K562 (cell line): ENCODE measurements around the gene LAGE3. TPM values are rescaled to one million over a fixed set of nuclear protein-coding genes. Genes with fewer than 3 reads are reported as not detected.
A peak's percentile ranks its signal among the peaks of the same experiment; 100 is the strongest.

Experiments used
- CTBP1 ChIP-seq: fragments of 450-650 bp; IDR thresholded peaks from 2 replicates; pipeline ENCODE4 v1.6.1; 2016; ENCODE audit warnings: borderline replicate concordance
- EZH2 ChIP-seq: IDR thresholded peaks from 2 replicates; pipeline ENCODE4 v1.6.1; 2012; ENCODE audit warnings: low read depth, mild to moderate bottlenecking, inconsistent platforms, low read length, borderline replicate concordance
- HDAC3 ChIP-seq: fragments of 450-650 bp; IDR thresholded peaks from 2 replicates; pipeline ENCODE4 v1.6.1; 2018; ENCODE audit warnings: borderline replicate concordance, mild to moderate bottlenecking, moderate library complexity; ENCODE audit not compliant: partially characterized antibody
- HMGN3 ChIP-seq: IDR thresholded peaks from 2 replicates; pipeline ENCODE4 v1.6.1; 2011; ENCODE audit warnings: borderline replicate concordance, low read depth, mild to moderate bottlenecking, mixed read lengths, low read length; ENCODE audit not compliant: insufficient read length; ENCODE audit errors: extremely low read depth
- KDM5B ChIP-seq: fragments of 200-600 bp; sonication (generic); IDR thresholded peaks from 2 replicates; pipeline ENCODE4 v1.6.1; 2012; ENCODE audit warnings: low read depth, mild to moderate bottlenecking, moderate library complexity, low read length, control low read depth, inconsistent platforms; ENCODE audit not compliant: insufficient replicate concordance
- KLF13 ChIP-seq: fragments of 450-650 bp; IDR thresholded peaks from 2 replicates; pipeline ENCODE4 v1.6.1; 2016; ENCODE audit warnings: missing genetic modification characterization, low read depth, mild to moderate bottlenecking, missing compliant biosample characterization, moderate library complexity, borderline replicate concordance
- L3MBTL2 ChIP-seq: fragments of 450-650 bp; IDR thresholded peaks from 2 replicates; pipeline ENCODE4 v1.6.1; 2016; ENCODE audit warnings: mild to moderate bottlenecking, moderate library complexity
- NCOA4 ChIP-seq: fragments of 450-650 bp; IDR thresholded peaks from 2 replicates; pipeline ENCODE4 v1.6.1; 2018; ENCODE audit warnings: mild to moderate bottlenecking; ENCODE audit not compliant: partially characterized antibody
- NONO ChIP-seq, 2 experiments: fragments of 200-400 bp in 1 of 2; fragments of 450-650 bp in 1 of 2; formaldehyde crosslinking in 1 of 2; IDR thresholded peaks; 2 replicates each; pipeline ENCODE4 v1.6.1; 2017; ENCODE audit warnings: low read depth in 2 of 2, mild to moderate bottlenecking in 2 of 2, moderate library complexity in 2 of 2, low read length in 1 of 2
- PHF8 ChIP-seq: fragments of 200-600 bp; sonication (generic); IDR thresholded peaks from 2 replicates; pipeline ENCODE4 v1.6.1; 2012; ENCODE audit warnings: mixed run types, mild to moderate bottlenecking, inconsistent platforms, low read length, moderate library complexity, borderline replicate concordance
- POLR2G ChIP-seq: fragments of 200-400 bp; formaldehyde crosslinking; IDR thresholded peaks from 2 replicates; pipeline ENCODE4 v1.6.1; 2017; ENCODE audit warnings: low read depth, mild to moderate bottlenecking, antibody characterized with exemption, low read length, moderate library complexity
- RB1 ChIP-seq: fragments of 450-650 bp; IDR thresholded peaks from 2 replicates; pipeline ENCODE4 v1.6.1; 2017; ENCODE audit warnings: low read depth, mild to moderate bottlenecking
- RBBP5 ChIP-seq: fragments of 200-600 bp; sonication (generic); IDR thresholded peaks from 2 replicates; pipeline ENCODE4 v1.6.1; 2012; ENCODE audit warnings: borderline replicate concordance, mild to moderate bottlenecking, low read length, control low read depth, inconsistent platforms; ENCODE audit not compliant: insufficient read depth, poor library complexity, severe bottlenecking
- SIN3A ChIP-seq, 2 experiments: fragments of 150-350 bp in 1 of 2; IDR thresholded peaks; 2 replicates each; pipeline ENCODE4 v1.6.1; 2011 to 2016; ENCODE audit warnings: borderline replicate concordance in 2 of 2, low read depth in 2 of 2, low read length in 2 of 2, mild to moderate bottlenecking in 2 of 2, moderate library complexity in 2 of 2; ENCODE audit not compliant: control insufficient read depth in 1 of 2
- TAF1 ChIP-seq: IDR thresholded peaks from 2 replicates; pipeline ENCODE4 v1.6.1; 2011; ENCODE audit warnings: mild to moderate bottlenecking, low read length, moderate library complexity; ENCODE audit not compliant: insufficient read depth, control insufficient read depth, severe bottlenecking; ENCODE audit errors: extremely low read depth
- ZNF583 ChIP-seq: fragments of 250-450 bp; sonication (Bioruptor Pico); IDR thresholded peaks from 2 replicates; pipeline ENCODE4 v1.4.0; 2020
- ZNF668 ChIP-seq: fragments of 250-450 bp; sonication (Bioruptor Pico); IDR thresholded peaks from 2 replicates; pipeline ENCODE4 v1.8.0; 2022; ENCODE audit warnings: mild to moderate bottlenecking, inconsistent platforms
- polyA plus RNA-seq, 8 experiments: library from polyadenylated mRNA; depleted of rRNA in 4 of 8; stranded (reverse) in 5 of 8; unstranded in 3 of 8; fragments of >200 nt; fragmentation: Nextera tagmentation in 2 of 8; fragmentation: Illumina TruSeq in 1 of 8; extraction: Ambion mirVana in 2 of 8; extraction: Trizol in 1 of 8; gene quantifications; 2 replicates each; pipeline versions ENCODE4 v1.2.1 to v1.2.3, GENCODE V29; 2011 to 2014; ENCODE audit warnings: inconsistent platforms in 1 of 8, missing spikeins in 1 of 8
- total RNA-seq, 7 experiments: library from RNA; depleted of rRNA in 6 of 7; stranded (reverse); fragments of >200 nt in 6 of 7; fragmentation: Illumina TruSeq in 2 of 7; extraction: Trizol in 2 of 7; gene quantifications; 2 replicates each; pipeline versions ENCODE4 v1.2.1 to v1.2.3, GENCODE V29; 2011 to 2021; ENCODE audit warnings: low replicate concordance in 1 of 7
- TF ChIP-seq, protein P1 (sequence below), 2 experiments: fragments of 250-450 bp in 1 of 2; fragments of 450-650 bp in 1 of 2; sonication (Bioruptor Pico) in 1 of 2; IDR thresholded peaks; 2 replicates each; pipeline versions ENCODE4 v1.6.1 to v1.8.0; 2016 to 2021; ENCODE audit warnings: mild to moderate bottlenecking in 2 of 2, moderate library complexity in 2 of 2, missing compliant biosample characterization in 1 of 2, missing genetic modification characterization in 1 of 2
- TF ChIP-seq, protein P2 (sequence below): fragments of 450-650 bp; formaldehyde crosslinking; IDR thresholded peaks from 2 replicates; pipeline ENCODE4 v1.4.0; 2022; ENCODE audit warnings: missing genetic modification characterization
- TF ChIP-seq, protein P3 (sequence below): fragments of 250-450 bp; sonication (Bioruptor Pico); IDR thresholded peaks from 2 replicates; pipeline ENCODE4 v1.4.0; 2020; ENCODE audit warnings: borderline replicate concordance
- TF ChIP-seq, protein P4 (sequence below): sonication (generic); formaldehyde crosslinking; IDR thresholded peaks from 2 replicates; pipeline ENCODE4 v1.8.0; 2022; ENCODE audit warnings: missing genetic modification reagents, mild to moderate bottlenecking, moderate library complexity, borderline replicate concordance

The LAGE3 gene
- total and polyA plus RNA-seq, 9 of the 15 experiments (the other 6 are each of a cell fraction or from before 2014, with no cell fraction given), result 28.2 to 125 (median 35.8) TPM

DNA sequence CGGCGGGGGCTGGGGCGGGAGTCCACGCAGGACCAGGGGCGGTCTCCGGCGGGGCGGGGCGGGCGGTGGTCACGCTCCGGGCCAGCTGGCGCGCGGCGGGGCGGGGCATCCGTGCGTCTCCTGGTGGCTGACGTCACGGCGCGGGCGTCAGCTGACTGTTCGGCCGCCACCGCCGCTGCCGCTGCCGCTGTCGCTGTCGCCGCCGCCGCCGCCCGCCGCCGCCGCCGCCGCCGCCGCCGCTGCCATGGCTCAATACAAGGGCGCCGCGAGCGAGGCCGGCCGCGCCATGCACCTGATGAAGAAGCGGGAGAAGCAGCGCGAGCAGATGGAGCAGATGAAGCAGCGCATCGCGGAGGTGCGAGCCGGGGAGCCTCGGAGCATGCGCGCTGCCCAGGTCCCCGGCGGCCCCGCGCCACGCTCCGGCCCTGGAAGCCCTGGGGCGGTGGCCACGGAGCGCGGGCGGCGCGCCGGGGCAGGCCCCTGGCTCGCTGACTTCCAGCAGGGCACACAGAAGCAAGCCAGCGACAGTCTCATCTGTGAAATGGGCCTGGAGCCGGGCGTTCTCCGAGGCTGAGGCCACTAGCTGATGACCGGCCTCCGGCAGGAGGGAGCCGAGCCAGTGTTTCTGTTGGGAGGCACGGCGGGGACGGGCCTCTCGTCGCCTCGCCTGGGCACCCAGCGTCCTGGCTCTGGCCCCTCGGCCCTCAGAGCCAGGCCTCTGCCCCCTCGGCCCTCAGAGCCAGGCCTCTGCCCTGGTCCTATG, 34.9 kb downstream of the LAGE3 start, which contains the start of gene FAM50A (continued):
- no peak for TF ChIP-seq KLF13 (tag)
- peak; percentile 33 for TF ChIP-seq KDM5B
- TF ChIP-seq L3MBTL2, result peak; percentile 62
- no peak for TF ChIP-seq ZNF583 (CRISPR knock-in tag)
- no peak for TF ChIP-seq TAF1
- TF ChIP-seq RB1, result peak; percentile 79; the same call in 1 of the 2 replicates
- TF ChIP-seq EZH2, result no peak
- no peak for TF ChIP-seq ZNF668
- TF ChIP-seq, protein P1, sequence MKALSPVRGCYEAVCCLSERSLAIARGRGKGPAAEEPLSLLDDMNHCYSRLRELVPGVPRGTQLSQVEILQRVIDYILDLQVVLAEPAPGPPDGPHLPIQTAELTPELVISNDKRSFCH (CRISPR knock-in tag; IDR thresholded peaks at IDR 0.05), result no peak
- TF ChIP-seq, protein P1 (tag; IDR thresholded peaks at IDR 0.05), result 0 out of 2 replicates have a peak, but pooled peaks have one; percentile 44
- TF ChIP-seq, protein P2, sequence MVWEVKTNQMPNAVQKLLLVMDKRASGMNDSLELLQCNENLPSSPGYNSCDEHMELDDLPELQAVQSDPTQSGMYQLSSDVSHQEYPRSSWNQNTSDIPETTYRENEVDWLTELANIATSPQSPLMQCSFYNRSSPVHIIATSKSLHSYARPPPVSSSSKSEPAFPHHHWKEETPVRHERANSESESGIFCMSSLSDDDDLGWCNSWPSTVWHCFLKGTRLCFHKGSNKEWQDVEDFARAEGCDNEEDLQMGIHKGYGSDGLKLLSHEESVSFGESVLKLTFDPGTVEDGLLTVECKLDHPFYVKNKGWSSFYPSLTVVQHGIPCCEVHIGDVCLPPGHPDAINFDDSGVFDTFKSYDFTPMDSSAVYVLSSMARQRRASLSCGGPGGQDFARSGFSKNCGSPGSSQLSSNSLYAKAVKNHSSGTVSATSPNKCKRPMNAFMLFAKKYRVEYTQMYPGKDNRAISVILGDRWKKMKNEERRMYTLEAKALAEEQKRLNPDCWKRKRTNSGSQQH (CRISPR knock-in tag), result no peak
- TF ChIP-seq HDAC3, result no peak
- TF ChIP-seq, protein P3, sequence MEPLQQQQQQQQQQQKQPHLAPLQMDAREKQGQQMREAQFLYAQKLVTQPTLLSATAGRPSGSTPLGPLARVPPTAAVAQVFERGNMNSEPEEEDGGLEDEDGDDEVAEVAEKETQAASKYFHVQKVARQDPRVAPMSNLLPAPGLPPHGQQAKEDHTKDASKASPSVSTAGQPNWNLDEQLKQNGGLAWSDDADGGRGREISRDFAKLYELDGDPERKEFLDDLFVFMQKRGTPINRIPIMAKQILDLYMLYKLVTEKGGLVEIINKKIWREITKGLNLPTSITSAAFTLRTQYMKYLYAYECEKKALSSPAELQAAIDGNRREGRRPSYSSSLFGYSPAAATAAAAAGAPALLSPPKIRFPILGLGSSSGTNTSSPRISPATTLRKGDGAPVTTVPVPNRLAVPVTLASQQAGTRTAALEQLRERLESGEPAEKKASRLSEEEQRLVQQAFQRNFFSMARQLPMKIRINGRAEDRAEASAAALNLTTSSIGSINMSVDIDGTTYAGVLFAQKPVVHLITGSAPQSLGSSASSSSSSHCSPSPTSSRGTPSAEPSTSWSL, result no peak
- TF ChIP-seq, protein P4, sequence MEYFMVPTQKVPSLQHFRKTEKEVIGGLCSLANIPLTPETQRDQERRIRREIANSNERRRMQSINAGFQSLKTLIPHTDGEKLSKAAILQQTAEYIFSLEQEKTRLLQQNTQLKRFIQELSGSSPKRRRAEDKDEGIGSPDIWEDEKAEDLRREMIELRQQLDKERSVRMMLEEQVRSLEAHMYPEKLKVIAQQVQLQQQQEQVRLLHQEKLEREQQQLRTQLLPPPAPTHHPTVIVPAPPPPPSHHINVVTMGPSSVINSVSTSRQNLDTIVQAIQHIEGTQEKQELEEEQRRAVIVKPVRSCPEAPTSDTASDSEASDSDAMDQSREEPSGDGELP (CRISPR knock-in tag), result peak; percentile 86
- TF ChIP-seq CTBP1, result peak; percentile 69
- peak in 1 of 2 experiments; percentile 75; a peak in 1 of 4 replicates for TF ChIP-seq SIN3A (IDR thresholded peaks at IDR 0.05; ENCODE audit: borderline replicate concordance in 2 of 2, control insufficient read depth in 1 of 2, low read depth in 2 of 2, low read length in 2 of 2)
- peak; percentile 52; the same call in 1 of the 2 replicates for TF ChIP-seq PHF8
- TF ChIP-seq RBBP5, result peak; percentile 55
- no peak for TF ChIP-seq NCOA4
- peak in 1 of 2 experiments; percentile 63; a peak in 1 of 4 replicates for TF ChIP-seq NONO (IDR thresholded peaks at IDR 0.05; ENCODE audit: low read depth in 2 of 2, low read length in 1 of 2)
- TF ChIP-seq HMGN3, result peak; percentile 21
- peak; percentile 71 for TF ChIP-seq POLR2G
